Natural killer cell (primary cell): ENCODE measurements around the gene CALD1. TPM values are rescaled to one million over a fixed set of nuclear protein-coding genes. Genes with fewer than 3 reads are reported as not detected.

Source experiments
- ATAC-seq, 3 donors: fragments of 150-1000 bp in 2 of 3; fragments of 200-7000 bp in 1 of 3; cut with Tn5 transposase; 1 replicate in 1 of 3; 2 replicates in 2 of 3; pipeline ENCODE4 v1.10.0; 2021; ENCODE audit warnings: mild to moderate bottlenecking in 2 of 3, moderate library complexity in 2 of 3
- DNase-seq, 2 donors: peaks; one replicate each; pipeline versions ENCODE4 v3.0.0 to v3.0.0-alpha.2; 2013 to 2021; ENCODE audit warnings: mixed read lengths in 1 of 2
- H3K27ac ChIP-seq: one replicate; pipeline ENCODE4 v1.5.1; 2013; ENCODE audit warnings: mild to moderate bottlenecking, low read length
- H3K27me3 ChIP-seq: one replicate; pipeline ENCODE4 v1.6.1; 2013; ENCODE audit warnings: low read length; ENCODE audit not compliant: control insufficient read depth, insufficient read depth
- H3K36me3 ChIP-seq: one replicate; pipeline ENCODE4 v1.6.1; 2013; ENCODE audit warnings: low read length; ENCODE audit not compliant: control insufficient read depth, insufficient read depth
- H3K4me1 ChIP-seq: one replicate; pipeline ENCODE4 v1.6.1; 2013; ENCODE audit warnings: low read length; ENCODE audit not compliant: control insufficient read depth, insufficient read depth
- H3K4me3 ChIP-seq: one replicate; pipeline ENCODE4 v1.5.1; 2013; ENCODE audit warnings: low read length
- H3K9me3 ChIP-seq: one replicate; pipeline ENCODE4 v1.6.1; 2013; ENCODE audit warnings: low read length; ENCODE audit not compliant: control insufficient read depth, insufficient read depth
- H3K27ac Mint-ChIP-seq, 2 donors: one replicate each; pipeline ENCODE4 v1.8.0; 2022; ENCODE audit warnings: mild to moderate bottlenecking in 2 of 2, mixed read lengths in 2 of 2, moderate library complexity in 1 of 2
- H3K27me3 Mint-ChIP-seq, 2 donors: one replicate each; pipeline ENCODE4 v1.8.0; 2022; ENCODE audit warnings: low read depth in 2 of 2, mixed read lengths in 2 of 2
- H3K36me3 Mint-ChIP-seq: one replicate; pipeline ENCODE4 v1.8.0; 2022; ENCODE audit warnings: mixed read lengths
- H3K4me1 Mint-ChIP-seq, 2 donors: one replicate each; pipeline ENCODE4 v1.8.0; 2022; ENCODE audit warnings: mixed read lengths in 2 of 2
- H3K4me3 Mint-ChIP-seq: one replicate; pipeline ENCODE4 v1.8.0; 2022; ENCODE audit warnings: mild to moderate bottlenecking, moderate library complexity, mixed read lengths
- H3K9me3 Mint-ChIP-seq, 2 donors: one replicate each; pipeline ENCODE4 v1.8.0; 2022; ENCODE audit warnings: mixed read lengths in 2 of 2
- CTCF ChIP-seq: fragments of 200-600 bp; IDR thresholded peaks from one replicate; pipeline ENCODE4 v1.8.0; 2022; ENCODE audit warnings: antibody characterized with exemption
- WGBS: methylation state at CpG from one replicate; pipeline ENCODE4 v1.1.7; 2013; ENCODE audit warnings: missing lambda C conversion rate; ENCODE audit not compliant: insufficient coverage; 5-methylcytosine and 5-hydroxymethylcytosine counted together
- intact Hi-C: fragments of 100-400 bp; cut with micrococcal nuclease; formaldehyde crosslinking; loops from one replicate; pipeline ENCODE4 v1.14.2; 2022
- total RNA-seq, 4 donors: library from RNA; stranded (reverse); fragments of 120-200 nt in 1 of 4; gene quantifications; one replicate each; pipeline versions ENCODE4 v1.2.3 to v1.2.4, GENCODE V29; 2013 to 2022

CALD1 gene
- total RNA-seq, 3 donors from 2014 or later (not counting 1 experiment from before 2014, with no cell fraction given): 0.14 to 2.5 (median 1.0) TPM

GRCh38 chr7:134770676-134771075, 8.8 kb upstream of the CALD1 start:
- Histone ChIP-seq H3K36me3 (no peaks in the 10 kb centered on the region), H3K27ac (no peak overlapping the region), H3K4me3 (no peak overlapping the region), H3K9me3 (no peaks in the 10 kb centered on the region), H3K27me3 (no peaks in the 10 kb centered on the region), H3K4me1 (no peaks in the 10 kb centered on the region)
- DNase-seq: no peak
- intact Hi-C loops: no loop called here
- ATAC-seq: no peak
- H3K36me3 Mint-ChIP-seq: no peaks in the 10 kb centered on the region
- TF ChIP-seq CTCF: no peak
- H3K27me3 Mint-ChIP-seq: peaks cover 6 to 11% of the 10 kb centered on the region in 2 donors
- no peak overlapping the region for H3K4me3 Mint-ChIP-seq
- H3K9me3 Mint-ChIP-seq: no peaks in the 10 kb centered on the region
- 92% methylated on average over 5 of the region's 6 CpGs for WGBS
- no peak overlapping the region for H3K27ac Mint-ChIP-seq
- H3K4me1 Mint-ChIP-seq: no peaks in the 10 kb centered on the region

- H3K4me3 ChIP-seq: no peak overlapping the region
- intact Hi-C loops: no loop called here
- no peaks in the 10 kb centered on the region for H3K27me3 ChIP-seq
- Mint-ChIP-seq H3K27me3 (peaks cover 6 to 15% of the 10 kb centered on the region in 2 donors), H3K4me3 (no peak overlapping the region), H3K27ac (no peak overlapping the region), H3K36me3 (no peaks in the 10 kb centered on the region), H3K4me1 (no peaks in the 10 kb centered on the region), H3K9me3 (no peaks in the 10 kb centered on the region)
- WGBS: 96% methylated on average over 3 of the region's 3 CpGs
- no peak for TF ChIP-seq CTCF
- no peaks in the 10 kb centered on the region for H3K9me3 ChIP-seq
- ATAC-seq: no peak
- DNase-seq: no peak
- H3K27ac ChIP-seq: no peak overlapping the region
- H3K36me3 ChIP-seq: no peaks in the 10 kb centered on the region
- H3K4me1 ChIP-seq: no peaks in the 10 kb centered on the region
These were observed 8.3 kb upstream of the CALD1 start for GRCh38 chr7:134771111-134771510.

- TF ChIP-seq CTCF: no peak
- 71% methylated on average over 1 of the region's 2 CpGs for WGBS
- no peak overlapping the region for H3K4me3 Mint-ChIP-seq
- intact Hi-C loops: no loop called here
- no peaks in the 10 kb centered on the region for H3K27me3 ChIP-seq
- H3K36me3 ChIP-seq: no peaks in the 10 kb centered on the region
- H3K4me3 ChIP-seq: no peak overlapping the region
- H3K9me3 ChIP-seq: no peaks in the 10 kb centered on the region
- no peak overlapping the region for H3K27ac Mint-ChIP-seq
- no peak overlapping the region for H3K27ac ChIP-seq
- H3K4me1 ChIP-seq: no peaks in the 10 kb centered on the region
- ATAC-seq: no peak
- H3K36me3 Mint-ChIP-seq: no peaks in the 10 kb centered on the region
- H3K4me1 Mint-ChIP-seq: no peaks in the 10 kb centered on the region
- peaks cover 2 to 23% of the 10 kb centered on the region in 2 donors for H3K27me3 Mint-ChIP-seq
- no peak for DNase-seq
- H3K9me3 Mint-ChIP-seq: no peaks in the 10 kb centered on the region
These were observed 7.5 kb upstream of the CALD1 start for GRCh38 chr7:134771889-134772288.

GRCh38 chr7:134772401-134772800, 7.0 kb upstream of the CALD1 start:
- no peak for DNase-seq
- no peak for ATAC-seq
- Histone ChIP-seq H3K36me3 (no peaks in the 10 kb centered on the region), H3K4me1 (no peaks in the 10 kb centered on the region), H3K9me3 (no peaks in the 10 kb centered on the region), H3K27me3 (no peaks in the 10 kb centered on the region), H3K27ac (no peak overlapping the region), H3K4me3 (no peak overlapping the region)
- Mint-ChIP-seq H3K4me1 (no peaks in the 10 kb centered on the region), H3K27me3 (peaks cover 2 to 28% of the 10 kb centered on the region in 2 donors), H3K27ac (no peak overlapping the region), H3K9me3 (no peaks in the 10 kb centered on the region), H3K4me3 (no peak overlapping the region), H3K36me3 (no peaks in the 10 kb centered on the region)
- TF ChIP-seq CTCF: no peak
- 77% methylated on average over 2 of the region's 3 CpGs for WGBS
- intact Hi-C loops: no loop called here
